GM18511 (cell line): ENCODE data around the gene TAAR6.
"Not testable (repeated sequence)": the region's sequence is repeated elsewhere in the genome, so short reads cannot be mapped to it uniquely, and the experiment has no call there.

ENCODE experiments used
- ATAC-seq: cut with Tn5 transposase; IDR thresholded peaks from one replicate; pipeline ENCODE4 v1.9.1; 2021; ENCODE audit warnings: mild to moderate bottlenecking, moderate library complexity; ENCODE audit not compliant: unreplicated experiment

The TAAR6 gene, protein sequence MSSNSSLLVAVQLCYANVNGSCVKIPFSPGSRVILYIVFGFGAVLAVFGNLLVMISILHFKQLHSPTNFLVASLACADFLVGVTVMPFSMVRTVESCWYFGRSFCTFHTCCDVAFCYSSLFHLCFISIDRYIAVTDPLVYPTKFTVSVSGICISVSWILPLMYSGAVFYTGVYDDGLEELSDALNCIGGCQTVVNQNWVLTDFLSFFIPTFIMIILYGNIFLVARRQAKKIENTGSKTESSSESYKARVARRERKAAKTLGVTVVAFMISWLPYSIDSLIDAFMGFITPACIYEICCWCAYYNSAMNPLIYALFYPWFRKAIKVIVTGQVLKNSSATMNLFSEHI

DNA sequence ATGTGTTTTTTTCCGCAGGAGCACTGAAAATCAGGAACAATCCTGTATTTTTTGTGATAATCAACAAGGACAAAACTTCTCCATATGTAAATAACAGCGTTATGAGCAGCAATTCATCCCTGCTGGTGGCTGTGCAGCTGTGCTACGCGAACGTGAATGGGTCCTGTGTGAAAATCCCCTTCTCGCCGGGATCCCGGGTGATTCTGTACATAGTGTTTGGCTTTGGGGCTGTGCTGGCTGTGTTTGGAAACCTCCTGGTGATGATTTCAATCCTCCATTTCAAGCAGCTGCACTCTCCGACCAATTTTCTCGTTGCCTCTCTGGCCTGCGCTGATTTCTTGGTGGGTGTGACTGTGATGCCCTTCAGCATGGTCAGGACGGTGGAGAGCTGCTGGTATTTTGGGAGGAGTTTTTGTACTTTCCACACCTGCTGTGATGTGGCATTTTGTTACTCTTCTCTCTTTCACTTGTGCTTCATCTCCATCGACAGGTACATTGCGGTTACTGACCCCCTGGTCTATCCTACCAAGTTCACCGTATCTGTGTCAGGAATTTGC lies at the start of gene TAAR6:
Gene TAAR6, plus strand, starts transcription at position 102 of the 557 bp plus-strand sequence. Its CDS starts 0 bp downstream, at position 102.
- ATAC-seq = no peak

DNA sequence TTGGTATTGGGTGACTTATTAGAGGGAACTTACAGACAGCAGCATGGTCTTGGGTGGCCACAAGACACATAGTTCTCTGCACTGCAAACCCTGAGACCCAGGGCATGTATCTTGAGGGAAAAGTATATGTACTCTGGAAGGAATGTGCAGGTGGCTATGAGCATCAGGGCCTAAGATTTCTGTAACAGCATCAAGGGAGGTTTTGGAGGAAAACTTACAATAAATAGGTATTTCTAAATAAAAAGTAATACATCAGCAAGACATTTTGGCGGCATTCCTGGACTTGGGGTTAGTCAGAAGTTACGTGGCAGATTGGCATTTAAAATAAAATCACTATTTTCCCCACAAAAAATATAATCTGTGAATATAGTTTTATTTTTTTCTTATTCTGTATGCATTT lies 49.2 kb upstream of the TAAR6 start:
- ATAC-seq = no peak

DNA sequence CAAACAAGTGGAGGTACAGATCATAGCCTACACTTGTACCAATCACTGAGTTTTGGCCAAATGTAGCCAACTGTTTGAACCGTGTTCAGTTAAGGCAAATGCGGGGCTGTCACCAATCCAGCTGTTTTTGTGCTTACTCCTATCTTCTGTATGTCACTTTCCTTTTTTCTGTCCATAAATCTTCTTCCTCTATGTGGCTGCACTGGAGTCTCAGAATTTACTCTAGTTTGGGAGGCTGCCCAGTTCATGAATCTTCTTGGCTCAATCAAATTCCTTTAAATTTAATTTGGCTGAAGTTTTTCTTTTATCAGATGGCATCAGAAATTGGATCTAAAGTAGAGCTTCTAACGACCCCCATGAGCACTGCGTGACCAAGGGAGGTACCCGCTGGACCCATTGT lies 45.5 kb upstream of the TAAR6 start:
- no peak for ATAC-seq

DNA sequence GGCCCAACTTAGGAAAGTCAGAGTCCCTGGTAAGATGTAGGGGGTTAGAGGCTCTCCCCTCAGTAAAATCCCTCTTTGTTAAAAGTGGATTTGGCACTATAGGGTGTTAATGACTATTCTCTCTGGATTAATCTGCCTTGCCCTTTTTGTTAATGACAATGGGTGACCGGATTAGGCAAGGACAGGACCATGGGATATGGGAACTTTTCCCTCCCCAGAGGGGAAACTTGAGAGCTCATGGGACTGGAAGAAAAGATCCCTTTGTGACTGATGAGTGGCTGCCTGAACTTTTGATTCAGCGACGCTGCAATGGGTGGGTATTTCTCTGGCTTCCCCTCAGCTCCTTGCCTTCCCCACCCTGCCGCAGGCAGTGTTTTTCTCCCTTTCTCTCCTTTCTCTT lies 44.3 kb upstream of the TAAR6 start:
- no peak for ATAC-seq

DNA sequence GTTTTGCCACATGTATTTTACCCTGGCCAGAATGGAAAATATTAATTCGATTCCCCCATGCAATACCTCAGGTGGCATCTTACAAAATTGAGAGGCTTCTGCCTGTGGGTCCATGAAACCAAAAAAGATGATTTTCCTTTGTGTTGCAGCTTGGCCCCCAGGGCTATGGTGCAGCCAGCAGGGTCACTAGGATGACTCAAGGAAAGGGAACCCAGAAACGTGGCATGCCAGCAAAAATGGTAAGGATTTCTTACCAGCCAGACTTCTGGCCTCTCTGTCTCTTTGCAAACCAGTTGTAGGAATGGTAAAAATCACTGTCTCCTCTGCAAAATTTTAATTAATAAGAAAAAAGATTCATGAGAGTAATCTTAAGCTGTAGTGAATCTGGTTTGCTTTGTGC lies 43.7 kb upstream of the TAAR6 start:
- ATAC-seq = no peak

DNA sequence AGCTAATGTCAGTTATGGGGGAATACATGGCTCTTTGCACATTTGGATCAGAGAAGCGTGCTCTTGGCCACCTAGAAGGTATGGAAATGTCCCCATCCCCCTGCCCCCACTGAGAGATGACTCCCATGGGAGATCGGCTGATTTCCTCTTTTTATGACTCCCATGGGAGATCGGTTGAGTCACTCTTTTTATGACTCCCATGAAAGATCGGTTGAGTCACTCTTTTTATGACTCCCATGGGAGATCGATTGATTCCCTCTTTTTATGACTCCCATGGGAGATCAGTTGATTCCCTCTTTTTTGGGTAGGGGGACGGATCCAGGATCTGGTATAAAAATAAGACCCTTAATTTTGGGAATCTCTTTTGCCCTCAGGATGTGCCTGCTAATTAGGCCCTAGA lies 42.3 kb upstream of the TAAR6 start:
- ATAC-seq = no peak

DNA sequence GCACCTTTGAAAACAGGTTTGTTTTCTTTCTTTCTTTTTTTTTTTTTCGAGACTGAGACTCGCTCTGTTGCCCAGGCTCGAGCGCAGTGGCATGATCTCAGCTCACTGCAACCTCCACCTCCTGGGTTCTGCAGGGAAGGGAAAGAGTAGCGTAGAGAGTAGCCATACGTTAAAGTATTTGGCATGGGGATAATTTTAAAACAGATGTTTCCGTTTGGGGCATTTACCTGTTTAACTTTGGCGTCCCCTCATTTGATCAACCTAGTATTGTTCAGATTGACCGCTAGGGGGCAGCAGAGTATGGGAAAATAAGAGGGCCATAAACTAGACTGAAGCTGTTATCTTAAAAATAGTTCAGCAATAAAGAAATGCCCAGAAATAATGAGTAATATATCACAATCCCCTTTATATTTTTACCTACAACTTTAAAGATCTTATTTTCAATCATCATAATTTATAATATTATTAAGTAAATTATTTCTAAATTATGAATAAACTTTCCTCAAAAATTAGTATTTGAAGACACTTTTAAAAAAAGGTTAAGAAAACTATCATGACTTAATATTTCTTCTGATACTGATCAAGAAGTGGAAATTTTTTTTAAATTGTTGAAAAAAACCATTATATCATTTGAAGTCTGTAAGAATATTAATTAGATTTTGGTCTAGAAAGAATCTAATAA lies 39.7 kb upstream of the TAAR6 start:
- peak; percentile 97 for ATAC-seq

DNA sequence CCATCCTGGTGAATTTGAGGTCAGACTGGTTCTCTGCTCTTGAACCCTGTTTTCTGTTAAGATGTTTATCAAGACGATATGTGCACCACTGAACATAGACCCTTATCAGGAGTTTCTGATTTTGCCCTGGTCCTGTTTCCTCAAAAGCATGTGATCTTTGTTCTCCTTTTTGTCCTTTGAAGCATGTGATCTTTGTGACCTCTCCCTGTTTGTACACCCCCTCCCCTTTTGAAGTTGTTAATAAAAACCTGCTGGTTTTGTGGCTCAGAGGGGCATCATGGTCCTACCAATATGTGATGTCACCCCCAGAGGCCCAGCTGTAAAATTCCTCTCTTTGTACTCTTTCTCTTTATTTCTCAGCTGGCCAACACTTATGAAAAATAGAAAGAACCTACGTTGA lies 35.6 kb upstream of the TAAR6 start:
- not testable (repeated sequence) for ATAC-seq

DNA sequence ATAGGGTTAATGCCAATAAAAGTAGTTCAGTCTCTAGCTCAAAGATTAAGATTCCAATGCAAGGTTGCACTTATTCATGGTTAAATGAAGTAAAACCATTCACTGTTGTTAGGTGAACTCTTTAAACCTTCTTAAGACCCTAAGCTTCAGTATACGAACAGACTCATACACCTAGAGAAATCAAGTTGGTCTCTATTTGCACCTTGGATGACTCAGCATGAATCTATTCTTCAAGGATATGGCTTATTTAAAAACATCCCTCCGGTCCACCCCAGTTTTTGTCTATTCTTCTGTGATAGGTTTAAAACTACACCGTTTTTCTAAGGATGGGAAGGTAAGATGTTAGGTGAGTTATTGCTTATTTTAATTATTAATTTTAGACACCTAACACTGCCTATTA lies 33.0 kb upstream of the TAAR6 start:
- no peak for ATAC-seq

DNA sequence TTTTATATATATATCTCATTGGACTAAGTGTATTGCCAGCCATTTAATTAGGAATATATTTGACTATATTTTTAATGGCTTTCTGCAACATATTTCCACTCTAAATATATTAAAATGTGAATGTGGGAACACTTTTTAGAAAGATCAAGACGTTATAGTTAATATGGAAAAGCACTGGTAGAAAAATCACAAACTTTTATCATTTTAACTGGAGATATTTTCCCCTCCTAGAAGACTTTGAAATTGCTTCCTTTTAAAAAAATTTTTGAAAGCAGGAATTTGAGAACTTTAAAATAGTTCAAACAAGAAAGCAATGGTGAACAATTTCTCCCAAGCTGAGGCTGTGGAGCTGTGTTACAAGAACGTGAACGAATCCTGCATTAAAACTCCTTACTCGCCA lies 32.1 kb upstream of the TAAR6 start, which contains the start of gene TAAR9:
Gene TAAR9, plus strand, starts transcription at position 301 of the 400 bp plus-strand sequence. Its CDS starts 13 bp downstream, at position 314.
- ATAC-seq = no peak

DNA sequence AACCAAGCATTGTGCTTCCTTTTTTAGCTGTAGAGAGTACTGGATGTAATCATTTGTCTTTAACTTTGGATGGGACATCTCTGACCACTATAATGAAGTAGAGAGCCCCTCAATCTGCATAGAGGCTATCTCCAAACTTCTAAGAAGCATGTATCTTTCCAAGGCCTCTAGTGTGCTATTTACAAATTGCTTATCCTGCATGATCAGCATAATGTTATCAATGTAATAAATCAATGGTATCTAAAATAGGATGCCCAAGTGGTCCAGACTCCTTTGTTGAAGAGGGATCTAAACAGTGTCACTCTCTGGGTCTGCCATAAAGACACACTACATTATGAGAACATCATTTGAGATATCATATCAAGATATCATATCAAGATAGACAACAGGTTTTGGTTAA lies 25.3 kb upstream of the TAAR6 start:
- ATAC-seq = no peak

DNA sequence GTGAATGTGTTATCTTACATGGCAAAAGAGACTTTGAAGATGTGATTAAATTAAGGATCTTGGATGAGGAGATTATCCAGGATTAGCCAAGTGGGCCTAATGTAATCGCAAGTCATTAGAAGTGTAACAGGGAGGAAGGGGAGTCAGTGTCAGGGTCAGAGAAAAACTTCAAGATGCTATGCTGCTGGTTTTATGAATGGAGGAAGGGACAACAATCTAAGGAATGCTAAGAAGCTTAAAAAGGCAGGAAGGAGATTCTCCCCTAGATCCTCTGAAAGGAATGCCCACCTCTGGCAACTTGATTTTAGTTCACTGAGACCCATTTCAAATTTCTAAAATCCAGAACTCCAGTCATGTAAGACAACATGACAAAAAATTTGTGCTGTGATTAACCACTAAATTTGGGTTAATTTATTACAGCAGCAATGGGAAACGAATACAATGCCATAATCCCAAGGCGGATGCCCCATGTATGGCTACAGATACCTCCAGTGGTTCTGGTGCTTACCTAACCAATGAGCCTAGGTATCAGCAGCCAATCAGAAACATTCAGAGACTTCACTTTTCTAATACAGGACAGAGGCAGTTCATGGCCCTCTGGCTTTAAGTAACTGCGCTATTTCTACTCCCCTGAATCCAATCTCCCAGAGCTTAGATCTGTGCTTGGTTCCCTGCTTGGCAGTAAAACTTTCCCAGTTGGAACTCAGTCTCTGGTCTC lies 21.2 kb upstream of the TAAR6 start:
- ATAC-seq = no peak

DNA sequence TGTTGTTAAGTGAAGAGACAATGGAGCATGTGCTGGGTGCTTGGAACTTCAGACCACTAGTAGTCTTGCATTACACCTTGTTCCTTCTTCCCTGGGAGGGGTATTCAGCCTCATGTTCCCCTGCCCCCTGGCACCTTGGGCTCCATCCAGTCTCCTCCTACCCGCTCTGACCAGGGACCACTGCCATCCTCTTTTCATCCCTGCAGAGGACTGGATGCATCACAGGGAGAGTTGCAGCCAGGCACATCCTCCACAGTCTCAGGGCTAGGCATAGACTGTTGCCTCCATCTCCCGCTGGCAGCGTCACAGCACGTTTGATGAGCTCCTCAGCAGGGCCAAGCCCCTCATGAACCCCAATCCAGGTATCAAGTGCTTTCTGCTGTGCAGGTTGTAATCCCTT lies 18.9 kb upstream of the TAAR6 start:
- ATAC-seq = no peak

DNA sequence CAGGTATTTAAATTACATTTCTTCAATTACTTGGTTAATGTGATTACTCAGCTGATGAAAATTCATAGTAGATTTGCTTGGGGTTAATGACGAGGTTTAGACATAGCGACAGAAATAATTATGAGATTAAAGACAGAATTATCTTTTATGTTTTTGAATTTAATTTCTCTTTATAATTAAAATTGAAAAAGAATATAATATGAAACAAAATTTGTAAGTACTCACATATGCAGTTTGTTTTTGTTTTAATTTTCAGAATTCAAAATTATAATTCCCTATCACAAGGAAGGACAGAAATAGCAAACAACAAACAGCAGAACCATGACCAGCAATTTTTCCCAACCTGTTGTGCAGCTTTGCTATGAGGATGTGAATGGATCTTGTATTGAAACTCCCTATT lies 17.8 kb upstream of the TAAR6 start, which contains the start of gene TAAR8:
Gene TAAR8, plus strand, starts transcription at position 301 of the 400 bp plus-strand sequence. Its CDS starts 21 bp downstream, at position 322.
- no peak for ATAC-seq

DNA sequence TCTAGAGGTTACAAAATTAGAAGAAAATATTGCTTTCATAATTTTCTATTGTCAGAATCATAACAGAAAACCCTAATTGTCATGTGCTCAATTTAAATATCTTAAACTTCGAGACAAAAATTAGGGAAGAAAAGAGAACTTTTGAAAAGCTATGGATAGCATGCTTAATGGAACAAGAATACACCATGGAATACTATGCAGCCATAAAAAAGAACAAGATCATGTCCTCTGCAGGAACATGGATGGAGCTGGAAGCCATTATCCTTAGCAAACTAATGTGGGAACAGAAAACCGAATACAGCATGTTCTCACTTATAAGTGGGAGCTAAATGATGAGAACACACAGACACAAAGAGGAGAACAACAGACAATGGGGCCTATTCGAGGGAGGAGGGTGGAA lies 10.0 kb upstream of the TAAR6 start:
- ATAC-seq = not testable (repeated sequence)

DNA sequence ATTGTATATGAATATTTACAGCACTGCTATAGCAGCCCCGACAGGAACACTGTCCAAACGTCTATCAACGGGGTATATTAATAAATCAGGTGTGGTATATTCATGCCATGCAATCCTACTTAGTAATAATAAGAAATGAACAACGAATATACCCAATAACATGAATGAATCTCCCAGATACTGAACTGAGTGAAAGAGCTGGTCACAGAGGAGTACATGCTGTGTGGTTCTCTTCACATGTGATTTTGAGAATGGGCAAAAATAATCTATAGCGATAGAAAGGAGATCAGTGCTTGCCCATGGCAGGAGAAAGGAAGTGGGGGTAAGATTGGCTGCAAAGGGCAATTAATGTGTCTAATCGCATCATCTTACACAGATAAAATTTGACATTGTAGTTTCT lies 3.7 kb upstream of the TAAR6 start:
- ATAC-seq = no peak

DNA sequence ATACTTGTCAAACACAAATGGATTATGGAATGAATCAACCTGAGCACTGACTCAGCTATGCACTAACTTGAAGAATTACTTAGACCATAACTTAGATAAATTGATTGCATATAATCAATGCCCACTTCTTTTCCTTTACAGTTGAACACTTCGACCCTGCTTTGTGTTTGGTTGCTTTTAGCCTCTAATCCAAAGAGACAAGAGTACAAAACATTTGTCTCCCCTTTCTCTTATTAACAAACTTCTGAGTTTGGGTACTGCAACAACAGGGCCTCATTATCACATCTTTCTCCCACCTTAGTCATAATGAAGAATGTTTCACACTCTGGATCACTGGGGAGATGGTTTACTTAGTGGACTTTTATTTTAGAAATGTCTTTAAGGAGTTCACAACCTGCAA lies 2.6 kb upstream of the TAAR6 start:
- ATAC-seq = no peak

DNA sequence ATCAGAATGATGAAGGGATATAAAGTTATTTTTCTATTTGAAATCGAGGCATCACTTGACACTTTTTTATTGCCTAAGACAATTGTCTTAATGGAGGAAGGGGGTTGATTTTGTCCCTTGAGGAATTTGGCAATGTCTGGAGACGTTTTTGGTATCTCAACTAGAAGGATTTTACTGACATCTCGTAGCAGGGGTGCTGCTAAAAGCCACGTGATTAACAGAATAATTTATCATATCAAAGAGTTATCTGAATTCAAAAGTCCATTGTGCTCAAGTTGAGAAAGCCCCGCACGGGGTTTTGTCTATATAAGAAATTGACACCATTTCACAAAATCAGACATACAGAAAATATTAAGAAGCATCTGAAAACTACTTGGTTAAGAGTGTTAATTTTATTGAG lies 1.5 kb upstream of the TAAR6 start:
- ATAC-seq = no peak

DNA sequence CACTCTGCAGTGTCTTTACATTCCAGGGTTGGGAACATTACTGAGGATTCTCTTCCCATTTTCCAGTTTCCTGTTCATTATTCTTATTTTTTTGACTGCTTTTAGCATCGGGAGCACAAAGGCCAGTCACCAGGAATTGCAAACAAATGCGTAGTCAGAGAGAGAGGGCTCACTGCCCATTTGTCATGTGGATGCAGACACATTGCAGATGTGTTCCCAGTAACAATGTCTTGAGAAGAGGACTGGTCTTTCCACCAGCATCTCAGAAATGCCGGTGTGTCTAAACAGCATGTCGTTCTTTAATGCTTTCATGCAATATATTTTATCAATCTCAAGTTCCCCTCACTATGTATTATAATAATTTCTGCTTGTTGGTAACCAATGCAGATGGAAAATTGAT lies 952 bp upstream of the TAAR6 start:
- ATAC-seq = no peak

DNA sequence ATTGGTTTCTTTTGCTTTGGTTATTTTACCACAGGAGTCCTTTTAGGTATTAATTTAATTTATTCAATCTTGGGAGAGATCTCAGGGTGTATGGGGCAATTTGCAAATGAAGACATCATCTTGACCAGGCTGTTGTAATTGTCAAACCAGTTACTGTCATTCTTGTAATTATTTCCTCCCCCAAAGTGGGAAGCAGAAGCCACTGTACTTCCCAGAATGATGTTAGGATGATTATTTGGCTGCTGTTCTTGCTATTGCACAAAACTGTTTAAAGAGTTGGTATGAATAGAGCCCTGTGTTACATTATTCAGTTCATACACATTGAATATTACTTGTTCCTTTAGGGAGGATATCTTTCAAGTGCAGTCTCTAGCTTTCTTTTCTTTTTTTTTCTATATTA lies 1.7 kb downstream of the TAAR6 start:
- no peak for ATAC-seq

DNA sequence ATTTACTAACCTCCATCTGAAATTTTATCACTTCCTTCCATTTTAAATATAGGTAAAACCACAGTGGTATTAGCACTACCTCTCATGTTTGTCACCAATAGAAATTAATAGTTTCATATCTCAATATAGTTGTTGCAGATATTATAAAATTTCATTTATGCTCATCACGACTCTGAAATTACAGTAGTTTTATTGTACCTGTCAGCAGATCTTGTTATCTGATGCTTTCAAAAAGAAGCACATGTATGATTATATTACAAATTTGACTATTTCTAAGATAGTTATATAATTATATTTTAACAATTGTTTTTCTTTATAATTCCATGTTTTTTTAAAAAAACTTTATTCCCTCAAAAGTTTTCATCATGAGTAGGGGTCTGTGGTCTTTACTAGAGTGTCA lies 14.6 kb downstream of the TAAR6 start:
- ATAC-seq = no peak
